Neural crest cell (in vitro differentiated cells): ENCODE results near the gene ENOSF1. TPM values are rescaled to one million over a fixed set of nuclear protein-coding genes. Genes with fewer than 3 reads are reported as not detected.
"Not testable (repeated sequence)": the region's sequence is repeated elsewhere in the genome, so short reads cannot be mapped to it uniquely, and the experiment has no call there.

Experiments used
- DNase-seq: peaks from one replicate; pipeline ENCODE4 v3.0.0; 2021; ENCODE audit warnings: low read depth, mixed read lengths, low spot score
- H3K27ac Mint-ChIP-seq: one replicate; pipeline ENCODE4 v1.8.0; 2021; ENCODE audit warnings: mild to moderate bottlenecking, mixed read lengths; ENCODE audit not compliant: unreplicated experiment
- H3K27me3 Mint-ChIP-seq: 2 replicates; pipeline ENCODE4 v1.8.0; 2021; ENCODE audit warnings: low read depth, mild to moderate bottlenecking, mixed read lengths
- H3K36me3 Mint-ChIP-seq: 2 replicates; pipeline ENCODE4 v1.8.0; 2021; ENCODE audit warnings: low read depth, mild to moderate bottlenecking, mixed read lengths
- H3K4me1 Mint-ChIP-seq: 2 replicates; pipeline ENCODE4 v1.8.0; 2021; ENCODE audit warnings: mixed read lengths
- H3K4me3 Mint-ChIP-seq: one replicate; pipeline ENCODE4 v1.8.0; 2021; ENCODE audit warnings: mild to moderate bottlenecking, mixed read lengths
- H3K9me3 Mint-ChIP-seq: 2 replicates; pipeline ENCODE4 v1.8.0; 2021; ENCODE audit warnings: mixed read lengths
- CTCF ChIP-seq: fragments of 200-600 bp; sonication (generic); conservative IDR thresholded peaks from 2 replicates; pipeline ENCODE4 v1.5.0; 2021; ENCODE audit warnings: antibody characterized with exemption, mild to moderate bottlenecking
- total RNA-seq: library from RNA; stranded (reverse); gene quantifications from 2 replicates; pipeline ENCODE4 v1.2.1, GENCODE V29; 2021

Gene ENOSF1
- total RNA-seq, 1 donor from 2014 or later: 78.6 TPM

- H3K4me3 Mint-ChIP-seq: no peak overlapping the region
- no peak for TF ChIP-seq CTCF
- H3K9me3 Mint-ChIP-seq: no peaks in the 10 kb centered on the region
- no peak for DNase-seq
- H3K36me3 Mint-ChIP-seq: peaks cover 19% of the 10 kb centered on the region
- H3K4me1 Mint-ChIP-seq: peaks cover 22% of the 10 kb centered on the region
- H3K27me3 Mint-ChIP-seq: no peaks in the 10 kb centered on the region
- no peak overlapping the region for H3K27ac Mint-ChIP-seq
These were observed 29.6 kb downstream of the ENOSF1 start for GRCh38 chr18:682833-683232.

DNA sequence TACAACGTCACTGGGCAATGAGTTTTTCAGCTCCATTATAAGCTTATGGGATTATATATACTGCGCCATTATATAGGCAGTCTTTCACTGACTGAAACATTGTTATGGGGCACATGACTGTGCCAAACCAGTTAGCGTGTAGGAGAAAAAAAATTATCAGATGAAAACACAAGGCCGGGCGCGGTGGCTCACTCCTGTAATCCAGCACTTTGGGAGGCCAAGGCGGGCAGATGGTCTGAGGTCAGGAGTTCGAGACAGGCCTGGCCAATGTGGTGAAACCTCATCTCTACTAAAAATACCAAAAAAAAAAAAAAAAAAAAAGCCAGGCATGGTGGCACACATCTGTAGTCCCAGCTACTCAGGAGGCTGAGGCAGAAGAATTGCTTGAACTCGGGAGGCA lies 30.0 kb downstream of the ENOSF1 start:
- not testable (repeated sequence) for DNase-seq, H3K27me3 Mint-ChIP-seq, H3K4me3 Mint-ChIP-seq, H3K9me3 Mint-ChIP-seq, H3K27ac Mint-ChIP-seq
- peaks cover 17% of the 10 kb centered on the region for H3K36me3 Mint-ChIP-seq
- peaks cover 20% of the 10 kb centered on the region for H3K4me1 Mint-ChIP-seq

GRCh38 chr18:681985-682384 lies 30.4 kb downstream of the ENOSF1 start:
- Mint-ChIP-seq H3K27ac (no peak overlapping the region), H3K36me3 (peaks cover 14% of the 10 kb centered on the region), H3K4me3 (no peak overlapping the region), H3K4me1 (peaks cover 16% of the 10 kb centered on the region), H3K27me3 (no peaks in the 10 kb centered on the region), H3K9me3 (no peaks in the 10 kb centered on the region)
- TF ChIP-seq CTCF: no peak
- no peak for DNase-seq

- Mint-ChIP-seq H3K27ac (no peak overlapping the region), H3K27me3 (no peaks in the 10 kb centered on the region), H3K36me3 (peaks cover 9% of the 10 kb centered on the region), H3K4me1 (peaks cover 1% of the 10 kb centered on the region), H3K9me3 (no peaks in the 10 kb centered on the region), H3K4me3 (peak overlapping the region; percentile 9)
- no peak for DNase-seq
- TF ChIP-seq CTCF: no peak
These were observed 32.0 kb downstream of the ENOSF1 start for GRCh38 chr18:680392-680791.

DNA sequence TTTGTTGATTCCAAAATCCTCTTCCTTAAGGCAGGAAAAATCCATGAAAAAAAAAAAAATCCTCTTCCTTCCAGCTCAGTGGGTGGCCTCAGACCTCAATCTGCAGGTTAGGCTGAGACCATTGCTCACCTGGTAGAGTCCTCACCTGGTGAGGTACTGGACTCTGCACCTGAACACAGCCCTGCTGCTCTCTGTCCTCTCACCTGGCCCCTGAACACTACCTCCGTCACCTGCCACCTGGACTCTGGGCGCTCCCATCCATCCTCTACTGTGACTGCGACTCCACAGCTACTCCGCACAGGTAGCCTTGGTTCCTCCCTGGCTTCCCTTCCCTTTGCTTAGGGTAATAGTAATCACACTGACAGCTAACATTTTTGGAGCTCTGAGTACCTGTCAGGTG lies 32.9 kb downstream of the ENOSF1 start:
- Mint-ChIP-seq H3K27me3 (no peaks in the 10 kb centered on the region), H3K4me3 (no peak overlapping the region), H3K36me3 (peaks cover 11% of the 10 kb centered on the region), H3K4me1 (no peaks in the 10 kb centered on the region), H3K27ac (no peak overlapping the region), H3K9me3 (no peaks in the 10 kb centered on the region)
- no peak for TF ChIP-seq CTCF
- DNase-seq: no peak

DNA sequence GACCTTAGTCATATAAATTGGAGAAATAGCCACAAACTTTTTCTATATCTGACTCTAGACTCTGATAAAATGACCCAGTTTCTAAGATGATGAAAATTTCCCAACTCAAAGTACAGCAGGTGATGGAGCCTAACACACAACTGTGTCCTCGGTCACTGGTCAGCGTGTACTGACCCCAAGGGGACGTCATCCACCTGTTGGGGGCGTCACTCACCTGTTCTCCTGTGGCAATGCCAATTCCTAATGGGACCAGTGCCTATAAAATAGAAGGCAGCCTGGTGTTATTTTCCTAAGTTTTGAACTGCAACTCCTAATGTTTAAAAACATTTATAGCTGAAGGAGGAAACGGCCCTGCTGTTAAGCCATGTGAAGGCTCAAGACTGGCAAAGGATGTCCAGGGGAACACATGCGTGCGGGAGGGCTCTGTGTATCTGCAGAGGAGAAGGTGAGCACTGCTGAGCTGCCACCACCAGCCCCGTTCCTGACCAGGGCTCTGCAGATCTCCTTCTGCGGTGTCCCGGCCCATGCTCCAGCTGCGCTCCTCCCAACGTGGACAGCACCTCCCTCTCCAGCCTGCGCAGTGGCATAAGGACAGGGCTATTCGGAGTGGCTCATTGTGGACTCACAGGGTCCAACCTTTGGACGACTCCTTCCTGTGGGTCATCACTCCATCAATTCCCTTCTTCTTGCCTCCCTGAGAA lies 33.8 kb downstream of the ENOSF1 start:
- no peaks in the 10 kb centered on the region for H3K9me3 Mint-ChIP-seq
- no peak overlapping the region for H3K4me3 Mint-ChIP-seq
- DNase-seq: no peak
- no peaks in the 10 kb centered on the region for H3K27me3 Mint-ChIP-seq
- H3K4me1 Mint-ChIP-seq: no peaks in the 10 kb centered on the region
- TF ChIP-seq CTCF: no peak
- H3K36me3 Mint-ChIP-seq: peaks cover 11% of the 10 kb centered on the region
- H3K27ac Mint-ChIP-seq: peak overlapping the region; percentile 78
